Measurements from ENCODE around the gene KANSL1. TPM values are rescaled to one million over a fixed set of nuclear protein-coding genes. Genes with fewer than 3 reads are reported as not detected.

Gene KANSL1
- total RNA-seq, 3 donors from 2014 or later, result 59.5 to 142 (median 111) TPM

GRCh38 chr17:45998987-45999899 lies 194.0 kb downstream of the KANSL1 start, which contains the start of gene STH:
TSS of gene STH (plus strand) at chr17:45999250. CDS start at chr17:45999280, 30 bp downstream.
- Histone ChIP-seq H3K4me3 (no peak within 1 kb of the TSS), H3K36me3 (no peaks in the 10 kb centered on the region), H3K9me3 (no peaks in the 10 kb centered on the region), H3K27ac (no peak within 1 kb of the TSS), H3K4me1 (no peaks in the 10 kb centered on the region), H3K27me3 (no peaks in the 10 kb centered on the region)
- intact Hi-C loops (cut with DNase I; ENCODE audit: low total_unique reads), result no loop called here
- no peak for DNase-seq (ENCODE audit: low spot score in 2 of 2)
- no peak for TF ChIP-seq CTCF (IDR thresholded peaks at IDR 0.05)
- TF ChIP-seq POLR2A (IDR thresholded peaks at IDR 0.05), result no peak
- no peak for TF ChIP-seq POLR2AphosphoS5 (IDR thresholded peaks at IDR 0.05)

GRCh38 chr17:45997624-45998023 lies 195.6 kb downstream of the KANSL1 start:
- TF ChIP-seq POLR2A (IDR thresholded peaks at IDR 0.05), result no peak
- no peak for TF ChIP-seq CTCF (IDR thresholded peaks at IDR 0.05)
- no peak for TF ChIP-seq POLR2AphosphoS5 (IDR thresholded peaks at IDR 0.05)
- intact Hi-C loops (cut with DNase I; ENCODE audit: low total_unique reads), result no loop called here
- Histone ChIP-seq H3K4me3 (no peak overlapping the region), H3K9me3 (no peaks in the 10 kb centered on the region), H3K4me1 (no peaks in the 10 kb centered on the region), H3K36me3 (no peaks in the 10 kb centered on the region), H3K27me3 (no peaks in the 10 kb centered on the region), H3K27ac (no peak overlapping the region)
- DNase-seq (ENCODE audit: low spot score in 2 of 2), result no peak

GRCh38 chr17:45997166-45997565 lies 196.1 kb downstream of the KANSL1 start:
- no peak for DNase-seq (ENCODE audit: low spot score in 2 of 2)
- Histone ChIP-seq H3K4me1 (no peaks in the 10 kb centered on the region), H3K4me3 (no peak overlapping the region), H3K27ac (no peak overlapping the region), H3K36me3 (no peaks in the 10 kb centered on the region), H3K27me3 (no peaks in the 10 kb centered on the region), H3K9me3 (no peaks in the 10 kb centered on the region)
- no peak for TF ChIP-seq POLR2AphosphoS5 (IDR thresholded peaks at IDR 0.05)
- TF ChIP-seq CTCF (IDR thresholded peaks at IDR 0.05), result no peak
- no peak for TF ChIP-seq POLR2A (IDR thresholded peaks at IDR 0.05)
- intact Hi-C loops (cut with DNase I; ENCODE audit: low total_unique reads), result no loop called here

- Histone ChIP-seq H3K4me3 (no peak overlapping the region), H3K4me1 (no peaks in the 10 kb centered on the region), H3K9me3 (no peaks in the 10 kb centered on the region), H3K27me3 (no peaks in the 10 kb centered on the region), H3K36me3 (no peaks in the 10 kb centered on the region), H3K27ac (no peak overlapping the region)
- intact Hi-C loops (cut with DNase I; ENCODE audit: low total_unique reads), result no loop called here
- DNase-seq (ENCODE audit: low spot score in 2 of 2), result no peak
- no peak for TF ChIP-seq POLR2A (IDR thresholded peaks at IDR 0.05)
- no peak for TF ChIP-seq CTCF (IDR thresholded peaks at IDR 0.05)
- TF ChIP-seq POLR2AphosphoS5 (IDR thresholded peaks at IDR 0.05), result no peak
These were observed 196.8 kb downstream of the KANSL1 start for GRCh38 chr17:45996282-45996937.
